ENCODE data around the gene GALNT3.
A peak's percentile ranks its signal among the peaks of the same experiment; 100 is the strongest.

The GALNT3 gene

DNA sequence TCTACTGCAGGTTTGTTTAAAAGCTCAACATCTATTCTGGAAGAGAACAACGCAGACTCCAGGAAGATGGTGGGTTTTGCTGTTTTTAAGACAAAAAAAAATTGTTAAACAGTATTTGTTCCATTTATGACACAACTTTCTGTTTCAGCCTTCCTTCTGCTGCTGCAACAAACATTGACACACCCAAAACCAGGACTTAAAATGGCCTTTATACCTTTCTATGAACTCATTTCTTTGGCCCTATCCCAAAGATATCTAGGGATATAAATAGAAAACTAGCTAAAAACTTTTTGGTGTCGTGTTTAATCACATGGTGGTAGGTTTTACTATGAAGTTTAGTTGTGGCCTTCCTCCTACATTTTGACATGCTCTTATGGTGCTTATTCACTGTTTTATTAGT is 964 bp upstream of the GALNT3 start:
- no peak for DNase-seq

DNA sequence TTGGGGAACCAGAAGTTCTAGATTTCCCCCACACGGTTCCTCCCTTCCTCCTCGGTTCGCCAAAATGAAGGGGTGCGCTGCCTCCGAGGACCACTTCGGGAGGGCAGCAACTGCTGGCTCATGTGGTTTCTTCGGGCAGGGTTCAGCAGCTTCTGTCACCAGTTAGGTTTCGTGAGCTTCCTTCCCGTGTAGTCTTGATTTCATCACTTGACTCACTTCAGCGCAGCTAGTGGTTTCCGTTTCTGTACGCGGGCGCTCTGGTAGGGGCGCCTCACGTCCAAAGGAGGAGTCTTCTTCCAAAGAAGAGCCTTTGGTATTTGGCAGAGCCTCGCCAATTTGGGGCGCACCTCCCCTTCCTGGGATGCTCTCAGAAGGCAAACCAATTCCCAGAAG is 485 bp upstream of the GALNT3 start:
- peak; percentile 81 for DNase-seq

DNA sequence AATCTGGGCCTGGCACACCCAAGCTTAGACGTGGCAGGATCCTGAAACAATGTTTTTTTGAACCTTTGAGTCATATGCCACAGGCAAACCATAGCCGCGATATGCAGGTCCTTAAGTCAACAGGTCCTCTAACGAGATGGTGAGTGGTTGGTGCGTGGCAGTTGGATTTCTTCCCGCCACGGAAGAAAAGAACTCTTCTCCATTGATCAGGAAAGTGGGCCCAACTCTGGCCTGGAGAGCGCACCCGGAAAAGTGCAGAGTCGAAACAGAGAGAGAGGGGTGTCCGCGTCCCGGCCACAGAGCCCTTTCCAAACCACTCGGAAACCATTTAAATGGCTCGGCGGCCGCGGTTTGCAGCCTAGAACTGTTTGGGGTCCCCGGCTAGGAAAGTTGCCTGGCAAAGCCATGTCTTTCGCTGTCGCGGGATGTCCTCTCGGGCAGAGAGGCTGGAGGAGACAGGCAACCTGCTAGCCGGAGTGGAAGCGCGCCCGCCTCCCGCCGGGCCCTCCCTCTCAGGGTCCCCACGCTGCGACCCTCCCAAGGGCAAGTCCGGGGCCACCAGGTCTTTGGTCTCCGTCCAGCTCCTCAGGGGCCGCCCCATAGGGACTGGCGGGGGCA is 777 bp downstream of the GALNT3 start:
- no peak for DNase-seq

DNA sequence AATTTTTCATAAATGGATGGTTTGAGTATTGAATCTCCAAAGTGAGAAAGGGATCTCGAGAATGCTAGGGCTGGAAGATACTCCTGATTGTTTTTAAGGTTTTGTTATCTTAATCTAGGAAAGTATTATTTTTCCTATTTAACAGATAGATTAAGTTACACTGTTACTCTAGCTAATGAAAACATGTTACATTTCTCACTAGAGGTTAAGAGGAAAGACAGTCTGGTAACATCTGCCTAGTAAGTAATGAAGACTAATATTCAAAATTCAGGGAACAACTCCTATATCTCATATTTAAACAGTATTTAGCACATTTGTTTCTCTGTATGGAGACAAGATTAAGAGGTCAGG is 2.0 kb downstream of the GALNT3 start:
- no peak for DNase-seq

DNA sequence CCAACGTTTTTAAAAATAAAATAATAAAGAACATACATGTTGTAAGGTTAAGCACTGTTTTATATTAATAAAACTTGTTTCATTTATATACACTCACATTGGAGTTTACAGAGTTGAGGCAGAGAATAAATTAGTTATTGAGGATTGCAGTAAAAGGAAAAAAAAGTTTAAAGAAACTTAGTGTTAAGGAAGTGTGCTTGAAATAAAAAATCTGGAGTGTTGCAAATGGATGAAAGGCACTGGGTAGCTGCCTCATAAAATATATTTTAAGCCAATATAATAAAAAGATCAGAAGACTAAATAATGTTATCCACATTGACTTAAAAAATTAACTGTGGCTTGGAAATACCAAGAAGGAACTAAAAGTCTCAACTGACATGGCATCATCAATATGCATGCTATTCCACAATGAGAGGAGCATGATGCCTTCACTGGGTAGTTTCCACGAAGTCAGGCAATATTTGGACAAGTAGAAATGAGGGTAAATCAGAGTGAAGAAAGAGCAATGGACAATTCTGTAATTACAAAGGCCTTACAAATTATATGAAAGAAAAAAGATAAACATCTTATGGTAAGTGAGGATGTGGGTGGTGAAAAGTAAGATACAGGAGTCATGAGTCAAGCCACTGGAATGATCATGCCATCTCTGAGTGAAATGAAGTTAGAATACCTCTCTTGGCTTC is 2.5 kb downstream of the GALNT3 start:
- no peak for DNase-seq

DNA sequence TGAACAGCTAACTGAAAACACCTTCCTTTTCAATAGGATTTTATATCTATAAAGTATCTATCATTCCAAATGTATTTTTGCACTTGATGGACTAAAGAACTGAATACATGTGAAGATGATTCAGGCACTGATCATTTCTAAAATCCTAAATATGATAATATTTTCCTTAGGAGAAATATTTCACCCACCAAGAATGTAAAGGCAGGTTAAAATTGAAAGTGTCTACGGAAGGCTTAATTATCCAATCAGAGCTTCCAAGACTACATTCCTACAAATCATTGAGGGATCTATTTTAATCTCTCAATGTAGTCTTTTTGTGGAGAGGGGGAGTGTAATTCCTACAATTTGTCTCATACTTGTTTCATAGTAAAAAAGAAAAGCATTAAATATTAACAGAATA is 3.6 kb downstream of the GALNT3 start:
- no peak for DNase-seq

DNA sequence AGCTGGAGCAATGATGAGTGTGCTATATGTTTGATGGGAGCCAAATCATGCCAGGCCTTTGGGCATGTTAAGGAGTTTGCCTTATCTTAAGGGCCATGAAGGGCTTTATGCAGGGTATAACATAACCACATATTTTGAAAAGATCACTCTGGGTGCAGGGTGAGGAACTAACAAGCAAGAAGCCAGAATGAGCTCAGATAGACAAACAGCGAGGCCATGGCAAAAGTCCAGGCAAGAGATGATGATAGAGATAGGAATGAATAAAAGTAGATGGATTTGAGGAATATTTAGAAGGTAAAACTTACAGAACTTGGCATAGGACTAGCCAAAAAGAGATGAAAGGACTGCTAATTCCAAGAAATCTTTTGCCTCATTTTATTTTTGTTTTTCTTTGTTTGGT is 6.7 kb downstream of the GALNT3 start:
- DNase-seq: no peak

DNA sequence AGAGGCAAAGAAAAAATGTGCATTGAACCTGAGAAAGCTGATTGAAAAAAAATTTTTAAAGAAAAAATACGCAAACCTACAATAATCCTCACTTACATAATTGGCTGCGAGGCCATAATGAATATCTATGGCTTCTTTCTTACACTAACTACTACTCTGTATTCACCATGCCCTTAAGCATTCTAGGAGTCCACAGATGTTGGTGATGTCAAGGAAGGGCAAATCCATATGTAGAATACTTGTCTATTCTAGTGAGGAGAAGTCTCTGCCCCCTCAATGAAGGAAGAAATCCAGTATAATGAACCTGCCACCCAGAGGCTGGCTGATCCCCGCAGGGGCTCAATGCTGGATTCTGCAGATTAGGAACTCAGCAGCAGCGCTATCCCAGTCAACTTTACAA is 14.3 kb downstream of the GALNT3 start:
- DNase-seq: no peak

DNA sequence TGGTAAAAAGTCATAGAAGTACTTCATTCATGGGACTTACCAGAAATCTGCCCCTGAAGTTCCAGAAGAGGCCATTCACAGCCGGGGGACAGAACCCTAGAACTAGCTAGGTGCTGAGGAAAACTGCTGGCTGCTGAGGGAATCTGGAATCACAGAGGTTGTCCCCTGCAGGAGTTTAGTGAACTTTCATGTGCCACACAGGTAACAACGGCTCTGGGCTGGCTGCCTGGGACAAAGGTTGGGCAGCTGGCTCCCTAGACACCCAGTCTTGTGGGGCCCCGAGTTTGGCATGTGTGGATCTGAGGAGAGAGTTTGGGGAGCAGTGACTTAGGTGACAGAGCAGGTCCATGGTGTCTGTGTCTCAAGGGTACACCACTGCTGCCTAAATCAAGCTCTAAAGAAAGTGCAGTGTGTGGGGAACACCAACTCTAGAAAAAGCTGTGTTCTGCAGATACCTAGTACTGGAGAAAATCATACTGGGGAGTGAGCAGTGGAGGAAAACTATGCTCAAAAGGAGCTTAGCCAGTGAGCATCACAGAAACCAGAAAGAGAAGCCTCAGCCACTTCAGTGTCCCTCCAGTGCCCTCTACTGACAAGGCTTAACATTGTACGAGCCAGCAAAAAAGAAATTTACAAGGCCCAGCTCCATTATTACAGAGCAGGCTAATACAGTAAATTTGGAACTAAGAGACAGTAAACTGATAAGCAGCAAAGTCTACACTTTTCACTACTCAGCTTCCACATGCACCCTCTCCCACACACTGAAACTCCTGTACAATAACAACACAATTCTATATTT is 15.2 kb downstream of the GALNT3 start:
- DNase-seq: no peak

DNA sequence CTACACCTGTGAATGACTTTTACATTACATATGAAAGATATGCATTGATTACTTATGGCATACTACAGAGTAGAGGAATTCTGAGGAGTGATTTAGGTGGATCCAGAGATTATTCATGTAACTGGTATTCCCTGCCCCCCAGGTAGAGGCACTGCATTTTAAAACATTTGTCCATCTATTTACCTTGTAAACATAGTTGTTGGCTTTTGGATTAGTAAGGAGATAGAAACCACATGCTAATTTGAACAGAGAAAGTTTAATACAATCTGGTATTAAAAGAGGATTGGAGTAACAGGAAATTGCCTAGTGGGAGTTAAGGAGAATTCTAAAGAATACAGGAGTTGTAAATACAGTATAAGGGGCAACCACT is 15.9 kb downstream of the GALNT3 start:
- no peak for DNase-seq

DNA sequence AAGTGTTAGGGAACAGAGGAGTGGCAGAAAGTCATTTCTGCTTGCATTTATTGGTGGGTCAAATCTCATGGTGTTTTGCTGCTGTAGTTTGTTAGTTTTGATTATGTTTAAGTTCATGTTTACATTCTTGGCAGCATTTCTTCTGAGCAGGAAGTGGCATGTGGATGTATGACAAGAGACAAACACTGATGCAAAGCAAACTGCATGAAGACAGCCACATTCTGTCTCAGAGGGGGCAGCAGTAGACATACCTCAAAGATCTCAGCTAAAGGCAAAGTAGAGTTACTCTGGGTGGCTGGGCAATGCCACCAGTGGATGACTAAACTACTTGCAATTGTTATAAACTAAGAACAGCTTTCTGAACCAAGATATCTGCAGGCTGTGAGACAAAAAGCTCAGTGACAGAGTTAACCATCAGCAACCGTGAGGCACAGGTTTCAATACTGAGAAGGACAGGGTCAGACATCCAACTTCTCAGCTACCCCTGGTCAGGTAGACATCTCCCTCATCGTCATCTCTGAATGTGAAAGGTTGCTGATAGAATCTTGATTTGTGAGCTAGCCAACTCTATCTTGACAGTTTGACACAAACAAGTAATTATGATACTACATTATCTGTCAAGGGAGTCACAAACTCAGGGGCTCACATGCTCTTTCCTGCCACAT is 16.4 kb downstream of the GALNT3 start:
- DNase-seq: no peak

DNA sequence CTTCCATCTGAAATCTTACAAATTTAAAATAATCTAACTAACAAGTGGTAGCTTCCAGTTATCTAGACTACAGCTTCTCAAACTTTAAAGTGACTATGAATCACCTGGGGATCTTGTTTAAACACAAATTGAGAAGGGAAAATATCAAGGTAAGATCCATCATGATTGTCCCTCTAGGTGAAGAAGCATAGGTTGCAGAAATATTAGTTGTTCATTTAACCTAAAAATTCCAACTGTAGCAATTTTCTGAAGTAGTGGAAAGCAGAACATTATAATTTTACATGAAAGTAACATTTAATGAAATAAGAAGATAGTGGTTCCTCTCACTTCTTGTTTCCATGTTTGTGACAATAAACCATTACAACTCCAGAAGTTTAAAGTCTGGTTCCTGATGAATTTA is 17.3 kb downstream of the GALNT3 start:
- DNase-seq: no peak

DNA sequence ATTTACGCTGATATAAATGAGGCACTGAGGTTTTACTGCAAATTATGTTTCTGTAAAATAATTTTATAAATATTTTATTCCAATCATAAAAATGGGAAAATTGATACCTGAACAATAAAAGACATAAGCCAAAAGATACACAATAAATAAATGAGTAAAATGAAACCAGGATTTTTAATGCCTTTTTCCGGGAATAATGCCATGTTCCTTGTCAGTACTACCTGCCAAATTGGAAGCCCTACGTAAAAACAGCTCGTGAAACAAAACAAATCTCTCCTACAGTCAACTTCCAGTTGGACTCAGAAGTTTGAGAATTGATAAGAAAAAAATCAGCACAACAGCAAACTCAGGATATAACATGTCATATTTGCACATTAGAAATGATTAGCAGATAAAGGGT is 18.0 kb downstream of the GALNT3 start:
- DNase-seq: no peak

DNA sequence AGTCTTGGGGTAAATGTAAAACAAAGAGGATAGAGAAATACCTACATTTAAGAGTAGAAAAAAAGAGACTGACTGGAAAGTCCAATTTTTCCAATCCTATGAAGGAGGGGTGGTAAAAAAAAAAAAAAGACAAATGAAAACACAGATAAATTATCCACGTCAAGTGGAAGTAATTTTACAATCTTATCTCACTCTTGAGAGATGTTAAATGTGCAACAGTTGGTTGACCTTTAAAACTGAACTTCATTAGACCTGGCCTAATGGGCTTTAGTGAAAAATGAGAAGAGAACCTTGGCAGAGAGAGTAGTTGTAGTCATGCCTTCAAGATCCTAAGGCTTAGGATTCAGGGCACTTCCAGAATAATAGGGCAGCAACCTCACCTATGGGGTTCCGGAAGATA is 20.4 kb downstream of the GALNT3 start:
- no peak for DNase-seq

DNA sequence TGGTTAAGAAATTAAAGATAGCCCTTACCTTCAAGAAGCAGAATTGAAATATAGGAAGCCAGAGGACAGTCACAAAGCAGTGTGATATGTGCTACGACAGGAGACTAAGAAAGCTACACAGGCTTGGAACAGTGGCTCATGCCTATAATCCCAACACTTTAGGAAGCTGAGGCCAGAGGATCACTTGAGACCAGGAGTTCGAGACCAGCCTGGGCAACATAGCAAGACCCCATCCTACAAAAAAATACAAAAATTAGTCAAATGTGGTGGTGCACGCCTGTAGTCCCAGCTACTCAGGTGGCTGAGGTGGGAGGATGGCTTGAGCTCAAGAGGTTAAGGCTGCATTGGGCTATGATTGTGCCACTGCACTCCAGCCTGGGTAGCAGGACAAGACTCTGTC is 21.9 kb downstream of the GALNT3 start:
- DNase-seq: no peak

DNA sequence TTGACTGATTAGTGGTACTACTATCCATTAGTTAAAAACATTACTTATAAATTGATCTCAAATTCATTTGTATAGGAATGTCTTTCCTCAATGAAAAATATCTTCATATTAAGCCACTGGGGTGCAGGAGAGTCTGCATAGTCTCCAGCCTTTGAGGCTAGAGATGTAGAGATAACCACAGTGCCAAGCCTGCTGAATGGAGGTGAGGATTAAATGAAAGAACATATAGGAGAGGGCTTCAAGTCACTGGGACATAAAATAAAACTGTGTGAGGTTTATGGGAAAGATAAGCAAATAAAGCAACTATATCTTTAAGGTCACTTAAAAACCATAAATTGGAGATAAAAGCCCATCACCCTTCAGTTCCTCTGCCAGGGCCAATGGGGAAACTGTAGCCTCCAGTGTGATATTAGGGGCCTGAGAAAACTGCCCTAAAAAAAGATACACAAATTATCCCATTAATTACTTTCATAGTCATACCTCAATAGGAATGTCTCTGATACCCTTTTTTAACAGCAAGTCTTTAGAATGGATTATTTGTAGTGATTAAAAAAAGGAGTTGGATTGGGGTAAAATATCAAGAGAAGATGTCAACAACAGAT is 27.6 kb downstream of the GALNT3 start:
- no peak for DNase-seq

DNA sequence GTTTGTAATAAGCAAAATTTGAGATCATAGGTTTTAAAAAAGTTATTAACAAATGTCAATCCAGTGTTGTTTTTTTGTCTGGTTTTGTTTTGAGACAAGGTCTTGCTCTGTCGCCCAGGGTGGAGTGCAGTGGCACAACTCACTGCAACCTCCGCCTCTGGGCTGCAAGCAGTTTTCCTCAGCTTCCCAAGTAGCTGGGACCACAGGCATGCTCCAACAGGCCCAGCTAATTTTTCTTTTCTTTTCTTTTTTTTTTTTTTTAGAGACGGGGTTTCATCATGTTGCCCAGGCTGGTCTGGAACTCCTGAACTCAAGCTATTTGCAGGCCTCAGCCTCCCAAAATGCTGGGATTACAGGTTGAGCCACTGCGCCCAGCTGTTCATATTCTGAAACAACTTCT is 31.3 kb downstream of the GALNT3 start:
- DNase-seq: no peak

DNA sequence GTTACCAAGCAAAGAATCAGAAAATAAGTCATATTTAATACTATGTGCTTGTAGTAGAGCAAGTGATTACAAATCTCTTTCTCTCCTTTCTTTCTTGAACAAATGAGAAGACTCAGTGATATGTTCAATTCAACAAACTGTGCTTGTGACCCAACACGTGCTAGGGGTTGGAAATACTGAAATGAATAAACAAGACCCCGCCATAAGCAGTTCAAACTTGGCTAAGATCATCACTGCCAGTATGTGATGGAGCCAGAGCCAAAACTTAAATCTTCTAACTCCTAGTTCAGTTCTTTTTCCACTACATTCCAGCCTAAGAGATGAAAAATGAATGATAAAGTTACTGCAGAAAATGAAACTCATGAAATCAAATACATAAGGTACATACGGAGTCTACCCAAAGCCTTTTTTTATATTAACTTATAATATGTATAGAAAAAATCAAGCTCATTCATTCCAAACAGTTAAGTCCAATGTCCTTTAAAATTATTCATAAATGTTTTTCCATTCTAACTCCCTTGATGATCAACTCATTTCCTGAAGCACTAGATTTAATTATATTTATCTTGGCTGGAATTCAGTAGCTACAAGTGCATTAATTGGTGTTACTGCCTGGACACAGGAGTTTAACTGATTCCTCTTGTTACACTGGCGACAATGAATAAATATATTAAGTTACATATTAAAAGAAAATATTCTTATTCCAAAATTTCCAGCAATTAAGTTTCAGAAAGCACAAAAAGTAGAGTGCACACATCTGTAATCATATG is 36.0 kb downstream of the GALNT3 start:
- DNase-seq: no peak

DNA sequence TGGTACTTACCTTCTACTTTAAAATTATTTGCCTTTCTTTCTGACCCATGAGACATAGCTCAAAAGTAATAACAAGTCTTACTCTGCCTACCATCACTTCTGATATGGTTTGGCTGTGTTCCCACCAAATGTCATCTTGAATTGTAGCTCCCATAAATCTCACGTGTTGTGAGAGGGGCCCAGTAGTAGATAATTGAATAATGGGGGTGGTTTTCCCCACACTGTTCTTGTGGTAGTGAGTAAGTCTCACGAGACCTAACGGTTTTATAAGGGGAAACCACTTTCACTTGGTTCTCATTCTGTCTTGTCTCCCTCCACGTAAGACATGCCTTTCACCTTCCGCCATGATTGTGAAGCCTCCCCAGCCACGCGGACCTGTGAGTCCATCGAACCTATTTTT is 47.5 kb downstream of the GALNT3 start:
- DNase-seq: no peak

DNA sequence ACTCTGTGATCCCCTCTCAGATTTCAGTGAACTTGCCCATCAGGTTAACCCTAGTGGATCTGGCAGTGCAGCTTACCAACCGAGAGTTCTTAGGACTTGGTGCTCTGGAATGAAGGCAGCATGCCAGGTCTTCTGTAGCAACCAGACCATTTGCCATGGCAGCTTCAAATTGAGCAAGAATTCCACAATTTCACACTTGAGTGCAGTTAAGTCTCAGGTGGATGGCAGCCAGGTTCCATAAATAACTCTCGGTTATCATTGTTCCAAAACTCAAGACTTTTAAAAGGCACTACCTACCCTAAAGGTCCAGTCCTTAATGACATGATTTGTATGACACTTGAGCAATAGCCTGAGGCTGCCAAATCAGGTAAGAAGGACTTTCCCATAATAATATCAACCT is 48.1 kb downstream of the GALNT3 start:
- no peak for DNase-seq

DNA sequence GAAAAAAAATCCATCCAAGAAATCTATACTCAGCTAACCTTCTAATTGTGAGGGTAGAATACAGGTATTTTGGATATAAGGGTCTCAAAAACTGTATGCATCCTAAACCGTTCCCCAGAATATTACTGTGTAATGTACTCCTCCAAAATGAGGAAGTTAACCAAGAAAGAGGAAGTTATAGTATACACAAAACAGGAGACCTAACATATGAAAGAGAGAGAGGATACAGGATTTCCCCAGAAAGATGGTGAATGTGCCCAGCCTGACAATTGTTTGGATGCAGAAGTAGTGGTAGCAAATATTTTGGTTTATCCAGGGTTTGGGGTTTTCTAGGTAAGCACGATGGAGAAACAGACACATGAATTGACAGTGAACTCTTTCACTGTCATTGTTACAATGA is 50.6 kb downstream of the GALNT3 start:
- DNase-seq: no peak

DNA sequence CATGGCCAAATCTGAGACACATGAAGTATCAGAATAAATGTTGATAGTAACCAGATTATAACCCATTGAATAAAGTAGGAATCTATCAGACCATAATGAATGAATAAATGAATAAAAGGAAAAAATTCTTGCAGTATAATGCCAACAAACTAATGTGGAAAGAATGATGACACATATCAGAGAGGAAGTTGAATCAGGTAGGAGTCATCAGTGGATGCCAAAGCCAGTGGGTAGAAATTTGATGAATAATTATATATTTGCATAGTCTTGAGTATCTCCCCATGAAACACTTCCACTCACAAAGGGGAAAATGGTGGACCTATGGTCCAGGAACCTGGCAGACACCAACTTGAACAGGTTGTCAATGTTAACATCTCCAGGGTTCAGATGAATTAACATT is 68.6 kb downstream of the GALNT3 start:
- DNase-seq: no peak

DNA sequence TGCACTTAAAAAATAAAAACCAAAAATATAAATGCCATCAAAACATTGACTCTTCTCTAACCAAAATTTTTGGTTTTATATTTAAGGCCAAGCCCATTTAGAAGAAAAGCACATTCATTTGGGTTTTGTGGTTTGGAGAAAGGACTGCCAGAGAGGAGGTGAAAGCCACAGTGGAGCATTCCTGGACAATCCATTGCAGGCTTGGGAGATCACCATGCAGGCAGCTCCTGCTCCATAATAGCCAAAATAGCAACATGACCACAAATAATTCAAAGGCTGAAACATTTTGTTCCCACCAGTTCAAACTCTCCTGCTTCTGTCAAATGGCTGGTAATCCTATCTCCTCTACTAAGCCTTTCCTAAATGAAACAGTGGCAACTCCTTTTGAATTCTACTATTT is 73.5 kb downstream of the GALNT3 start:
- DNase-seq: no peak

Data from activated effector memory CD4-positive, alpha-beta T cell treated with anti-CD3 and anti-CD28 coated beads, Interleukin-2, amount 50 U/mL, for 16 hours (primary cell).